ENCODE data around the gene SZRD1.

- no peak for TF ChIP-seq CTCF (IDR thresholded peaks at IDR 0.05; ENCODE audit: low read depth, low read length, missing input control)
- no peak for TF ChIP-seq HNF4G (IDR thresholded peaks at IDR 0.05)
- TF ChIP-seq SP1 (IDR thresholded peaks at IDR 0.05) = no peak
- TF ChIP-seq YY1 (IDR thresholded peaks at IDR 0.05) = no peak
- TF ChIP-seq TAF1 (conservative IDR thresholded peaks at IDR 0.05) = no peak
- TF ChIP-seq EGR1 (IDR thresholded peaks at IDR 0.05; ENCODE audit: low read depth in 2 of 2) = no peak
- no peak for TF ChIP-seq MAX (IDR thresholded peaks at IDR 0.05)
- TF ChIP-seq JUND (IDR thresholded peaks at IDR 0.05) = no peak
Measured at GRCh38 chr1:16430606-16431005, 63.6 kb downstream of the SZRD1 start.

All from liver (tissue), 3 donors.